Gastrocnemius medialis (tissue), 4 donors: ENCODE results near the gene ADGRB3. TPM values are rescaled to one million over a fixed set of nuclear protein-coding genes. Genes with fewer than 3 reads are reported as not detected.

ENCODE experiments used
- ATAC-seq, 2 donors: fragments of 150-250 bp; one replicate each; pipeline ENCODE4 v1.9.1; 2016
- DNase-seq, 2 donors: peaks; one replicate each; pipeline ENCODE4 v3.0.0-alpha.2; 2019
- H3K27ac ChIP-seq, 4 donors: fragments of 200-600 bp; sonication (generic); 1 replicate in 1 of 4; 2 replicates in 3 of 4; pipeline ENCODE4 v1.5.1; 2016 to 2018; ENCODE audit warnings: mild to moderate bottlenecking in 2 of 4, moderate library complexity in 1 of 4
- H3K27me3 ChIP-seq, 3 donors: fragments of 200-600 bp; sonication (generic) in 2 of 3; 1 replicate in 1 of 3; 2 replicates in 2 of 3; pipeline versions ENCODE4 v1.5.1 to v1.6.0; 2016 to 2019; ENCODE audit warnings: mild to moderate bottlenecking in 1 of 3, moderate library complexity in 1 of 3
- H3K36me3 ChIP-seq, 2 donors: fragments of 200-600 bp; sonication (generic) in 1 of 2; one replicate each; pipeline ENCODE4 v1.5.1; 2017 to 2018
- H3K4me1 ChIP-seq, 2 donors: fragments of 200-600 bp; sonication (generic) in 1 of 2; one replicate each; pipeline ENCODE4 v1.5.1; 2016 to 2017; ENCODE audit warnings: mild to moderate bottlenecking in 2 of 2
- H3K4me3 ChIP-seq, 4 donors: fragments of 200-600 bp; sonication (generic) in 3 of 4; 1 replicate in 1 of 4; 2 replicates in 3 of 4; pipeline ENCODE4 v1.5.1; 2016 to 2019; ENCODE audit warnings: mild to moderate bottlenecking in 2 of 4
- H3K9me3 ChIP-seq, 3 donors: fragments of 200-600 bp; sonication (generic) in 2 of 3; 1 replicate in 1 of 3; 2 replicates in 2 of 3; pipeline ENCODE4 v1.5.1; 2016 to 2019
- POLR2A ChIP-seq, 2 donors: fragments of 450-650 bp; IDR thresholded peaks; one replicate each; pipeline ENCODE4 v1.6.1; 2017; ENCODE audit warnings: antibody characterized with exemption in 2 of 2, mild to moderate bottlenecking in 2 of 2, moderate library complexity in 2 of 2
- in situ Hi-C, 4 donors: fragments of 200-750 bp; cut with MboI; loops; one replicate each; pipeline versions ENCODE4 v1.15.0 to v1.8.0; 2017; ENCODE audit warnings: low sequenced_read_pairs in 4 of 4
- intact Hi-C: fragments of 100-400 bp; cut with DNase I; formaldehyde crosslinking; loops from one replicate; pipeline ENCODE4 v1.15.1; 2023; ENCODE audit warnings: low total_unique reads
- total RNA-seq, 4 donors: library from RNA; depleted of rRNA; stranded (reverse); fragments of >200 nt; gene quantifications; one replicate each; pipeline versions ENCODE4 v1.1.0 to v1.2.3, GENCODE V29; 2016
- TF ChIP-seq, protein P1 (sequence below), 5 experiments: fragments of 450-650 bp in 3 of 5; fragments of 200-600 bp in 2 of 5; sonication (generic) in 2 of 5; IDR thresholded peaks in 4 of 5; conservative IDR thresholded peaks in 1 of 5; 1 replicate in 4 of 5; 2 replicates in 1 of 5; pipeline ENCODE4 v1.5.1; 2016 to 2019; ENCODE audit warnings: antibody characterized with exemption in 5 of 5, mild to moderate bottlenecking in 3 of 5, moderate library complexity in 3 of 5

Gene ADGRB3
- total RNA-seq, 4 donors from 2014 or later, result 0.56 to 0.58 (median 0.58) TPM; not detected in 1

DNA sequence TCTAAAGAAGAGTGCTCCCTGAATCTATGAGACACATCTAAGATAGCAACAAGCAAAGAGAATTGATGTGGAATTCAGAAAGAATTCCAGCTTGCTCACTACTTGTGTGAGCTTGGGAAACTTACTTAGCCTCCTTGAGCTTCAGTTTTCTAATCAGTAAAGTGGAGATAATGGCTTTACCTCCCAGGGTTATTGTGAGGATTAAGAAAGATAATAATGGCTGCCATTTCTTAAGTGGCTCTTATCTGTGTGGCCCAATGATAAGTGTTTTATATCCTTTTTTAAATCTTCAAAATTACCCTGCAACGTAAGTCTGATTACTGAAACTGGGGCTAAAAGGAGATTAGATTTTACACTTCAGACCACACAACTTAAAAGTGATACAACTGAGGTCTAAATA is 743.2 kb downstream of the ADGRB3 start:
- Histone ChIP-seq H3K27me3 (no peaks in the 10 kb centered on the region), H3K4me1 (no peaks in the 10 kb centered on the region), H3K36me3 (no peaks in the 10 kb centered on the region), H3K4me3 (no peak overlapping the region), H3K27ac (no peak overlapping the region), H3K9me3 (no peaks in the 10 kb centered on the region)
- no peak for ATAC-seq
- intact Hi-C loops (no loop called here), in situ Hi-C loops (no loop called here)
- TF ChIP-seq POLR2A (IDR thresholded peaks at IDR 0.05), result no peak
- TF ChIP-seq, protein P1, sequence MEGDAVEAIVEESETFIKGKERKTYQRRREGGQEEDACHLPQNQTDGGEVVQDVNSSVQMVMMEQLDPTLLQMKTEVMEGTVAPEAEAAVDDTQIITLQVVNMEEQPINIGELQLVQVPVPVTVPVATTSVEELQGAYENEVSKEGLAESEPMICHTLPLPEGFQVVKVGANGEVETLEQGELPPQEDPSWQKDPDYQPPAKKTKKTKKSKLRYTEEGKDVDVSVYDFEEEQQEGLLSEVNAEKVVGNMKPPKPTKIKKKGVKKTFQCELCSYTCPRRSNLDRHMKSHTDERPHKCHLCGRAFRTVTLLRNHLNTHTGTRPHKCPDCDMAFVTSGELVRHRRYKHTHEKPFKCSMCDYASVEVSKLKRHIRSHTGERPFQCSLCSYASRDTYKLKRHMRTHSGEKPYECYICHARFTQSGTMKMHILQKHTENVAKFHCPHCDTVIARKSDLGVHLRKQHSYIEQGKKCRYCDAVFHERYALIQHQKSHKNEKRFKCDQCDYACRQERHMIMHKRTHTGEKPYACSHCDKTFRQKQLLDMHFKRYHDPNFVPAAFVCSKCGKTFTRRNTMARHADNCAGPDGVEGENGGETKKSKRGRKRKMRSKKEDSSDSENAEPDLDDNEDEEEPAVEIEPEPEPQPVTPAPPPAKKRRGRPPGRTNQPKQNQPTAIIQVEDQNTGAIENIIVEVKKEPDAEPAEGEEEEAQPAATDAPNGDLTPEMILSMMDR (IDR thresholded peaks at IDR 0.05 in 4 of 5, conservative IDR thresholded peaks at IDR 0.05 in 1 of 5), result no peak
- DNase-seq, result no peak

DNA sequence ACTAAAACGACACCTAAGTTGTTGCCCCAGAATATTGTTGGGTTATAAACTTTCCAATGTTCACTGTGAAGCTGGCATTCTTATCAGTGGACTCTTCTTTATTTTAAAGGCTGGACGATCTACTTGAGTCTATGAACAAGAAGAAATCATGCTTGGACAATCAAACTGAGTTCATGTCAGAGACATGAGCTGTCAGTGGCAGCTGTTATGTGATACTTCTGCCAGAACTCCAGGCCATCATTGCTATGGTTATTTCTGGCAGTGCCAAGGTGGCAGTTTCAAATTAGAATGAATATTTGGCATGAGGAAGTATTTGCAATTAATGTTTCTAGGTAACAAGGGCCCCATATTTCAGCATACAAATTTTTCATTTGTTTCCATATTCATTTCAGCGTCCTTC is 744.4 kb downstream of the ADGRB3 start:
- in situ Hi-C loops (no loop called here), intact Hi-C loops (no loop called here)
- Histone ChIP-seq H3K4me3 (no peak overlapping the region), H3K36me3 (no peaks in the 10 kb centered on the region), H3K9me3 (no peaks in the 10 kb centered on the region), H3K27ac (no peak overlapping the region), H3K27me3 (no peaks in the 10 kb centered on the region), H3K4me1 (no peaks in the 10 kb centered on the region)
- no peak for ATAC-seq
- no peak for TF ChIP-seq POLR2A (IDR thresholded peaks at IDR 0.05)
- TF ChIP-seq, protein P1 (IDR thresholded peaks at IDR 0.05 in 4 of 5, conservative IDR thresholded peaks at IDR 0.05 in 1 of 5), result no peak
- DNase-seq, result no peak

DNA sequence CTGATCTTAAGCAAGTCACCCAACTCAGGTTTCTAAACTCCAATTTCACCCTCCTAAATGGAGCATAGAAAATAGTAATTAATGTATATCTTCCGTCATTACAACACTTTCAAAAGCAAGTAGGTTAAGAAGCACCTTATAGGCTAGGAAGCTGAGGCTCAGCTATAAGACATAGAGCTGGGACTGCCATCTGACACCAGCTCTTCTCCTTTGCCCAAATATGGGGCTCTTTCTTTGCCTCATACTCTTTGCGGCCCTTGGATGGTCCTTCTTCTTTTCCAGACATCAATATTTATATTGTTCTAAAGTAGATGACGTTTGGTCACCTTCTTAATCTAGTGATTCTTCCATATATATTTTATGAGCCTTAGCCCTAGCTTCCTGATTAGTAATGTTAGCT is 748.5 kb downstream of the ADGRB3 start:
- Histone ChIP-seq H3K36me3 (no peaks in the 10 kb centered on the region), H3K4me3 (no peak overlapping the region), H3K9me3 (no peaks in the 10 kb centered on the region), H3K27me3 (no peaks in the 10 kb centered on the region), H3K4me1 (no peaks in the 10 kb centered on the region), H3K27ac (no peak overlapping the region)
- TF ChIP-seq, protein P1 (IDR thresholded peaks at IDR 0.05 in 4 of 5, conservative IDR thresholded peaks at IDR 0.05 in 1 of 5), result no peak
- TF ChIP-seq POLR2A (IDR thresholded peaks at IDR 0.05), result no peak
- DNase-seq (no peak), ATAC-seq (no peak)
- intact Hi-C loops (no loop called here), in situ Hi-C loops (no loop called here)

DNA sequence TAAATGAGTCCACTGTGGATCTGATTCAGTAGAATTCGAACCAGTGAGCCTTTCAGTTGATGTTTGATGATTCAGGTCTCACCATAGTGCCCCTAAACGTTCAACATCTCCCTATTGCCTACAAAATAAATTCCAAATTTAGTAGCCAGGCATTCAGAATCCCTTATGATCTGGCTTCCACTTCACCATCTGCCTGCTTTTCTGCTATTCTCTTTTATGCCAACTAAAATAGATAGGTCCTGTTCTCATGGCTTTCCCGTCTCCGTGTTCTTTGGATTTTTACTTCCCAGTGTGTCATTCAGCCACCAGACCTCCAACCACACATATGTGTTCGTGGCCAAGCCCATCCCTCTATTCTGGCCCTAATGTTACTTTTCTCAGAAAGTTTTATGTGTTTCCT is 751.3 kb downstream of the ADGRB3 start:
- in situ Hi-C loops, result no loop called here
- DNase-seq (no peak), ATAC-seq (no peak)
- intact Hi-C loops, result no loop called here
- TF ChIP-seq, protein P1 (IDR thresholded peaks at IDR 0.05 in 4 of 5, conservative IDR thresholded peaks at IDR 0.05 in 1 of 5), result no peak
- no peak for TF ChIP-seq POLR2A (IDR thresholded peaks at IDR 0.05)
- H3K27ac ChIP-seq, result no peak overlapping the region
- no peaks in the 10 kb centered on the region for H3K4me1 ChIP-seq
- H3K36me3 ChIP-seq, result no peaks in the 10 kb centered on the region
- H3K27me3 ChIP-seq, result no peaks in the 10 kb centered on the region
- no peak overlapping the region for H3K4me3 ChIP-seq
- H3K9me3 ChIP-seq, result no peaks in the 10 kb centered on the region

DNA sequence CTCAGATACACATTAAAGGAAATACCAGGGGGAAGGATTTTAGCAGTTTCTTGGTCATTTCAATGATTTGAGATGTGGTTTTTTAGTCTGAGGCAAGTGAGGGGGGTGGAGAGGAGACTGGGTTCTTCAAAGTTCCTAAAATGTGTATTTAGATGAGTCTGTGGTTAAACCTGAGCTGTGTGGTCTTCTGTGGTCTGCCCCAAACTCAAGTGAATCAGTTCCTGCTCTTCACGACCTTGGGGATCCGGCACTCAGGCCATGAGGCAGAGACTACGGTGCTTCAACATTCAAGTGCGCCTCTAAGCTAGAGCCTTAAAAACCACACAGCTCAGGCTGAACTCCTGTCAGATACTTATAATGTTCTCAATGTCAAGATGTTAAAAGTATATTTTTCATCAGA is 755.0 kb downstream of the ADGRB3 start:
- H3K36me3 ChIP-seq, result no peaks in the 10 kb centered on the region
- no peaks in the 10 kb centered on the region for H3K4me1 ChIP-seq
- TF ChIP-seq, protein P1 (IDR thresholded peaks at IDR 0.05 in 4 of 5, conservative IDR thresholded peaks at IDR 0.05 in 1 of 5), result no peak
- no peak for TF ChIP-seq POLR2A (IDR thresholded peaks at IDR 0.05)
- DNase-seq, result no peak
- H3K9me3 ChIP-seq, result no peaks in the 10 kb centered on the region
- ATAC-seq, result no peak
- in situ Hi-C loops (no loop called here), intact Hi-C loops (no loop called here)
- H3K27me3 ChIP-seq, result no peaks in the 10 kb centered on the region
- no peak overlapping the region for H3K27ac ChIP-seq
- H3K4me3 ChIP-seq, result no peak overlapping the region
